SK-N-SH treated with all-trans-retinoic acid at 6 μM for 48 hours (cell line): ENCODE data around the gene CACNA2D3.

Source experiments
- ATAC-seq: fragments of 200-7000 bp; cut with Tn5 transposase; 3 replicates; pipeline ENCODE4 v1.9.1; 2020; ENCODE audit warnings: mild to moderate bottlenecking, moderate library complexity
- ARNTL ChIP-seq: fragments of 450-650 bp; formaldehyde crosslinking; IDR thresholded peaks from 2 replicates; pipeline ENCODE4 v1.5.0; 2020; ENCODE audit warnings: low read depth, mild to moderate bottlenecking, moderate library complexity, borderline replicate concordance
- BACH2 ChIP-seq: fragments of 250-450 bp; sonication (Bioruptor Pico); IDR thresholded peaks from 2 replicates; pipeline ENCODE4 v1.9.0; 2021; ENCODE audit warnings: mild to moderate bottlenecking, borderline replicate concordance
- GLIS3 ChIP-seq: fragments of 250-450 bp; sonication (Bioruptor Pico); IDR thresholded peaks from 2 replicates; pipeline ENCODE4 v1.5.0; 2020; ENCODE audit warnings: mild to moderate bottlenecking, moderate library complexity
- ISL1 ChIP-seq: fragments of 250-450 bp; sonication (Bioruptor Pico); IDR thresholded peaks from 2 replicates; pipeline ENCODE4 v2.1.2; 2022; ENCODE audit warnings: mild to moderate bottlenecking, moderate library complexity
- OSR1 ChIP-seq: fragments of 250-450 bp; sonication (Bioruptor Pico); IDR thresholded peaks from 2 replicates; pipeline ENCODE4 v1.8.0; 2022; ENCODE audit warnings: moderate library complexity, mild to moderate bottlenecking, inconsistent platforms
- PPARA ChIP-seq: fragments of 250-450 bp; sonication (Bioruptor Pico); IDR thresholded peaks from 2 replicates; pipeline ENCODE4 v1.5.0; 2020; ENCODE audit warnings: mild to moderate bottlenecking, borderline replicate concordance
- RARB ChIP-seq: fragments of 250-450 bp; sonication (Bioruptor Pico); IDR thresholded peaks from 2 replicates; pipeline ENCODE4 v1.8.0; 2021; ENCODE audit warnings: mild to moderate bottlenecking, moderate library complexity
- SNAI2 ChIP-seq: fragments of 250-450 bp; sonication (Bioruptor Pico); IDR thresholded peaks from 2 replicates; pipeline ENCODE4 v1.5.0; 2020; ENCODE audit warnings: mild to moderate bottlenecking, moderate library complexity
- TCF4 ChIP-seq: fragments of 250-450 bp; sonication (Bioruptor Pico); IDR thresholded peaks from 2 replicates; pipeline ENCODE4 v1.8.0; 2021; ENCODE audit warnings: mild to moderate bottlenecking, moderate library complexity, borderline replicate concordance
- TOX ChIP-seq: fragments of 250-450 bp; sonication (Bioruptor Pico); IDR thresholded peaks from 2 replicates; pipeline ENCODE4 v1.8.0; 2021; ENCODE audit warnings: mild to moderate bottlenecking, moderate library complexity, borderline replicate concordance
- ZC3H10 ChIP-seq: fragments of 250-450 bp; sonication (Bioruptor Pico); IDR thresholded peaks from 2 replicates; pipeline ENCODE4 v1.5.1; 2021; ENCODE audit warnings: mild to moderate bottlenecking, moderate library complexity
- ZFP3 ChIP-seq: fragments of 250-450 bp; sonication (Bioruptor Pico); IDR thresholded peaks from 2 replicates; pipeline ENCODE4 v1.5.0; 2020; ENCODE audit warnings: mild to moderate bottlenecking, moderate library complexity
- ZFP30 ChIP-seq: fragments of 450-650 bp; formaldehyde crosslinking; IDR thresholded peaks from 2 replicates; pipeline ENCODE4 v1.5.0; 2022; ENCODE audit warnings: mild to moderate bottlenecking, moderate library complexity
- ZNF565 ChIP-seq: fragments of 450-650 bp; formaldehyde crosslinking; conservative IDR thresholded peaks from 2 replicates; pipeline ENCODE4 v1.5.0; 2020; ENCODE audit warnings: low read depth, mild to moderate bottlenecking, moderate library complexity
- ZNF70 ChIP-seq: fragments of 450-650 bp; formaldehyde crosslinking; IDR thresholded peaks from 2 replicates; pipeline ENCODE4 v1.5.0; 2020; ENCODE audit warnings: mild to moderate bottlenecking, moderate library complexity
- ZNF8 ChIP-seq: fragments of 450-650 bp; formaldehyde crosslinking; IDR thresholded peaks from 2 replicates; pipeline ENCODE4 v1.5.0; 2020; ENCODE audit warnings: mild to moderate bottlenecking, moderate library complexity
- TF ChIP-seq, protein P1 (sequence below): fragments of 250-450 bp; sonication (Bioruptor Pico); IDR thresholded peaks from 2 replicates; pipeline ENCODE4 v1.8.0; 2021; ENCODE audit warnings: low read depth, mild to moderate bottlenecking, moderate library complexity, borderline replicate concordance
- TF ChIP-seq, protein P2 (sequence below): fragments of 250-450 bp; sonication (Bioruptor Pico); IDR thresholded peaks from 2 replicates; pipeline ENCODE4 v1.5.1; 2020; ENCODE audit warnings: low read depth, mild to moderate bottlenecking, moderate library complexity
- TF ChIP-seq, protein P3 (sequence below): fragments of 250-450 bp; sonication (Bioruptor Pico); IDR thresholded peaks from 2 replicates; pipeline ENCODE4 v1.5.1; 2021; ENCODE audit warnings: mild to moderate bottlenecking, moderate library complexity

CACNA2D3 gene

DNA sequence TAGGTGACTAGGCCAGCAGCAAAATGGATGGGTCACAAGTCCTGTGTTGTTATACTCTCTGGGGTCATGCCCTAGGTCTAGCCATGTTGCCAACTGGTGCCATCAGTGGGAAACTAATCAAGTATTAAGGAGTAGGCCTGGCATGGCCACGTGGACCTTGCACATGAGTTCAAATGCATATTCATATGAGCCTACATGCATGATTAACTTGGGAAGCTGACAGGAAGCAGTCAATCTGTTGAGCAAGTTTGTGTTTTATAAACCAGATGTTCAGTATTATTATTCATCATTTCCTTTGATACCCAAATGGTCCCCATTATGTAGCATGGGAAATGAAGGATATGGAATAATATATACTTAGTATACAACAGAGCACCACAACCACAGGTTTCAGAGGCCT, 710.5 kb downstream of the CACNA2D3 start (continued):
- TF ChIP-seq, protein P1, sequence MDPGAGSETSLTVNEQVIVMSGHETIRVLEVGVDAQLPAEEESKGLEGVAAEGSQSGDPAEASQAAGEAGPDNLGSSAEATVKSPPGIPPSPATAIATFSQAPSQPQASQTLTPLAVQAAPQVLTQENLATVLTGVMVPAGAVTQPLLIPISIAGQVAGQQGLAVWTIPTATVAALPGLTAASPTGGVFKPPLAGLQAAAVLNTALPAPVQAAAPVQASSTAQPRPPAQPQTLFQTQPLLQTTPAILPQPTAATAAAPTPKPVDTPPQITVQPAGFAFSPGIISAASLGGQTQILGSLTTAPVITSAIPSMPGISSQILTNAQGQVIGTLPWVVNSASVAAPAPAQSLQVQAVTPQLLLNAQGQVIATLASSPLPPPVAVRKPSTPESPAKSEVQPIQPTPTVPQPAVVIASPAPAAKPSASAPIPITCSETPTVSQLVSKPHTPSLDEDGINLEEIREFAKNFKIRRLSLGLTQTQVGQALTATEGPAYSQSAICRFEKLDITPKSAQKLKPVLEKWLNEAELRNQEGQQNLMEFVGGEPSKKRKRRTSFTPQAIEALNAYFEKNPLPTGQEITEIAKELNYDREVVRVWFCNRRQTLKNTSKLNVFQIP (CRISPR knock-in tag), result no peak
- TF ChIP-seq OSR1 (CRISPR knock-in tag) (no peak), RARB (CRISPR knock-in tag) (no peak), ISL1 (no peak)

DNA sequence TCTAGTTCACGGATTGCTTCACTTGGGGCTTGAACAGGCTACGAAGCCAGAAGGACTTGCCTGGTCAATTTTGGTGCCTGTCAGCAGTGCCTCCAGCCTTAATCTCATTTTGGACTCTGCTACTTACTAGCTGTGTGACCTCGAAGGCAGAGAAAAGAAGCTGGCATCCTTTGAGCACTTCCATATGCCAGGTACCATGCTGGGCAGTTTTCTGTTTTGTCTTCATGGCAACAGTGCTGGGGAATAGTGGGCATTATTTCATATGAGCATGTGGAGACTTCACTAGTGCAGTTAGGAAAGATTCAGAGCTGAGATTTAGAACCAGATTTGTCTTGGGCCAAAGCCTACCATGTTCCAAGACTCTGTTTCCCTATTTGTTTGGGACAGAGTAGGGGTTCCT, 713.3 kb downstream of the CACNA2D3 start:
- no peak for ATAC-seq
- TF ChIP-seq, protein P2, sequence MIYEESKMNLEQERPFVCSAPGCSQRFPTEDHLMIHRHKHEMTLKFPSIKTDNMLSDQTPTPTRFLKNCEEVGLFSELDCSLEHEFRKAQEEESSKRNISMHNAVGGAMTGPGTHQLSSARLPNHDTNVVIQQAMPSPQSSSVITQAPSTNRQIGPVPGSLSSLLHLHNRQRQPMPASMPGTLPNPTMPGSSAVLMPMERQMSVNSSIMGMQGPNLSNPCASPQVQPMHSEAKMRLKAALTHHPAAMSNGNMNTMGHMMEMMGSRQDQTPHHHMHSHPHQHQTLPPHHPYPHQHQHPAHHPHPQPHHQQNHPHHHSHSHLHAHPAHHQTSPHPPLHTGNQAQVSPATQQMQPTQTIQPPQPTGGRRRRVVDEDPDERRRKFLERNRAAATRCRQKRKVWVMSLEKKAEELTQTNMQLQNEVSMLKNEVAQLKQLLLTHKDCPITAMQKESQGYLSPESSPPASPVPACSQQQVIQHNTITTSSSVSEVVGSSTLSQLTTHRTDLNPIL (CRISPR knock-in tag), result no peak
- TF ChIP-seq, protein P1 (CRISPR knock-in tag), result no peak
- TF ChIP-seq ZNF8 (CRISPR knock-in tag), result no peak
- no peak for TF ChIP-seq PPARA (CRISPR knock-in tag)
- TF ChIP-seq, protein P3, sequence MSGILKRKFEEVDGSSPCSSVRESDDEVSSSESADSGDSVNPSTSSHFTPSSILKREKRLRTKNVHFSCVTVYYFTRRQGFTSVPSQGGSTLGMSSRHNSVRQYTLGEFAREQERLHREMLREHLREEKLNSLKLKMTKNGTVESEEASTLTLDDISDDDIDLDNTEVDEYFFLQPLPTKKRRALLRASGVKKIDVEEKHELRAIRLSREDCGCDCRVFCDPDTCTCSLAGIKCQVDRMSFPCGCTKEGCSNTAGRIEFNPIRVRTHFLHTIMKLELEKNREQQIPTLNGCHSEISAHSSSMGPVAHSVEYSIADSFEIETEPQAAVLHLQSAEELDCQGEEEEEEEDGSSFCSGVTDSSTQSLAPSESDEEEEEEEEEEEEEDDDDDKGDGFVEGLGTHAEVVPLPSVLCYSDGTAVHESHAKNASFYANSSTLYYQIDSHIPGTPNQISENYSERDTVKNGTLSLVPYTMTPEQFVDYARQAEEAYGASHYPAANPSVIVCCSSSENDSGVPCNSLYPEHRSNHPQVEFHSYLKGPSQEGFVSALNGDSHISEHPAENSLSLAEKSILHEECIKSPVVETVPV (CRISPR knock-in tag), result no peak
- no peak for TF ChIP-seq TCF4 (CRISPR knock-in tag)
- no peak for TF ChIP-seq SNAI2
- TF ChIP-seq TOX, result no peak
- TF ChIP-seq, all 23 proteins: peak for 0

DNA sequence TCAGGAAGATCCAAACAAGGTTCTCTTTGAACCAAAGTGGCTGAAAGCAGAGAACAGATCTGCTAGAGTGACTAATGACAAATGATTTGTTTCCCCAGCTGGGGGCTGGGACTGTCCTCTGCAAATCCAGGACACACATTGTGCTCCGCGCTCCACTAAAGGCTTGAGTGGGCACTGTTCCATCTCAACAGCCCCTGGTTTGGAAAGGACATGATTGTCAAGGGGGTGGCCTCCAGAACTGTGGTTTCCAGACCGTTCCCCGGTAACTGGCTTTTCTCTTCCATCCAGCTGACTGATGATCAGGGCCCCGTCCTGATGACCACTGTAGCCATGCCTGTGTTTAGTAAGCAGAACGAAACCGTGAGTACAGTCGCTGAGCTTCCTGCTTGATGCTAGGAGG, 714.5 kb downstream of the CACNA2D3 start:
- no peak for ATAC-seq
- TF ChIP-seq TOX (no peak), ZNF8 (CRISPR knock-in tag) (no peak), BACH2 (no peak), RARB (CRISPR knock-in tag) (no peak), ZNF565 (CRISPR knock-in tag) (no peak), ZC3H10 (CRISPR knock-in tag) (no peak), ISL1 (no peak), ZNF70 (CRISPR knock-in tag) (no peak), ZFP30 (CRISPR knock-in tag) (no peak), ZFP3 (CRISPR knock-in tag) (no peak), ARNTL (no peak), TCF4 (CRISPR knock-in tag) (no peak), PPARA (CRISPR knock-in tag) (no peak), GLIS3 (CRISPR knock-in tag) (no peak)
- TF ChIP-seq, protein P2 (CRISPR knock-in tag), result no peak
- TF ChIP-seq, protein P1 (CRISPR knock-in tag), result no peak
- TF ChIP-seq, protein P3 (CRISPR knock-in tag), result no peak
